ENCODE results near the gene SOAT1.

Gene SOAT1

DNA sequence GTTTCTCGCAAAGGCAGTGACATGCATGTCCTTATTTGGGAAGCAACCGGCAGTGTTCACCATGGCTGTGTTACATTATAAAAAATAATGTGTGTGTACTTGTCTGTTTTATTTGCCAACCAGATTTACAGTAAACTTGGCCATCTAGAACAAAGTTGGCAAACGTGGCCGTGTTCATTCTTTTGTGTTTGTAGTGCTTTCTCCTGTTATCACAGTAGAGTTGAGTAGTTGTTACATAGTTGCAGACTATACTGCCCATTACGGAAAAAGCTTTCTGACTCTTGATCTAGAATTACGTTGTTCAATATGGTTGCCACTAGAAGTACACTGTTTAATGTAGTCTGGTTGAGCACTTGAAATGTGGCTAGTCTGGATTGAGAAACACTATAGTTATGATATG lies 19.4 kb downstream of the SOAT1 start:
- no peak overlapping the region for H3K4me2 ChIP-seq
- H3K9ac ChIP-seq = no peak overlapping the region
- H3K27me3 ChIP-seq (ENCODE audit: insufficient read depth, low read depth) = no peaks in the 10 kb centered on the region
- H3K4me3 ChIP-seq (IDR thresholded peaks at IDR 0.05; ENCODE audit: insufficient read depth, low read depth, low read length) = no peak overlapping the region
- peaks cover 22% of the 10 kb centered on the region for H3K4me1 ChIP-seq (ENCODE audit: low read depth, poor library complexity, severe bottlenecking)
- peaks cover 3% of the 10 kb centered on the region; the same call in 1 of the 2 replicates for H3K79me2 ChIP-seq (ENCODE audit: insufficient read depth, low read depth)
- no peaks in the 10 kb centered on the region for H4K20me1 ChIP-seq (ENCODE audit: insufficient read depth)
- TF ChIP-seq, protein P1, sequence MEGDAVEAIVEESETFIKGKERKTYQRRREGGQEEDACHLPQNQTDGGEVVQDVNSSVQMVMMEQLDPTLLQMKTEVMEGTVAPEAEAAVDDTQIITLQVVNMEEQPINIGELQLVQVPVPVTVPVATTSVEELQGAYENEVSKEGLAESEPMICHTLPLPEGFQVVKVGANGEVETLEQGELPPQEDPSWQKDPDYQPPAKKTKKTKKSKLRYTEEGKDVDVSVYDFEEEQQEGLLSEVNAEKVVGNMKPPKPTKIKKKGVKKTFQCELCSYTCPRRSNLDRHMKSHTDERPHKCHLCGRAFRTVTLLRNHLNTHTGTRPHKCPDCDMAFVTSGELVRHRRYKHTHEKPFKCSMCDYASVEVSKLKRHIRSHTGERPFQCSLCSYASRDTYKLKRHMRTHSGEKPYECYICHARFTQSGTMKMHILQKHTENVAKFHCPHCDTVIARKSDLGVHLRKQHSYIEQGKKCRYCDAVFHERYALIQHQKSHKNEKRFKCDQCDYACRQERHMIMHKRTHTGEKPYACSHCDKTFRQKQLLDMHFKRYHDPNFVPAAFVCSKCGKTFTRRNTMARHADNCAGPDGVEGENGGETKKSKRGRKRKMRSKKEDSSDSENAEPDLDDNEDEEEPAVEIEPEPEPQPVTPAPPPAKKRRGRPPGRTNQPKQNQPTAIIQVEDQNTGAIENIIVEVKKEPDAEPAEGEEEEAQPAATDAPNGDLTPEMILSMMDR (conservative IDR thresholded peaks at IDR 0.05; ENCODE audit: low read depth, low read length) = no peak
- H2AFZ ChIP-seq (ENCODE audit: low read depth) = no peak overlapping the region
- H3K27ac ChIP-seq = no peak overlapping the region
- H3K36me3 ChIP-seq (ENCODE audit: insufficient read depth) = no peaks in the 10 kb centered on the region

DNA sequence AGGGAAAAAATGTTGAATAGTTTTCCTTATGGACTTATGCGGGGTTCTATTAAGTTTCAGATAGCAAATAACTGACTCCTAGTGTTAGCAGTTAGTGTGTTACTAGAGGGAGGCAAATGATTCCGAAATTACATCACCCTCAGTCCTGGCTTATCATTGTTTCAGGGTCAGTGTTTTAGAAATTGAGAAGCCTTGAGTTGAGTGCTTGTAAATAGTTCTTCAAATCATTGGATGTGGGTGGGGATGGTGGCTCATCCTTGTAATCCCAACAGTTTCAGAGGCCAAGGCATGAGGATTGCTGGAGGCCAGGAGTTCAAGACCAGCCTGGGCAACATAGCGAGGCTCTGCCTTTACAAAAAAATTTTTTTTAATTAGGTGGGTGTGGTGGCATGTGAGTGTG lies 21.3 kb downstream of the SOAT1 start:
- Histone ChIP-seq H3K36me3 (ENCODE audit: insufficient read depth) (no peaks in the 10 kb centered on the region), H3K4me1 (ENCODE audit: low read depth, poor library complexity, severe bottlenecking) (peaks cover 33% of the 10 kb centered on the region), H3K79me2 (ENCODE audit: insufficient read depth, low read depth) (peaks cover 6% of the 10 kb centered on the region; the same call in 1 of the 2 replicates), H3K27ac (no peak overlapping the region), H3K9ac (no peak overlapping the region), H2AFZ (ENCODE audit: low read depth) (no peak overlapping the region), H3K4me2 (no peak overlapping the region), H3K27me3 (ENCODE audit: insufficient read depth, low read depth) (no peaks in the 10 kb centered on the region), H3K4me3 (IDR thresholded peaks at IDR 0.05; ENCODE audit: insufficient read depth, low read depth, low read length) (no peak overlapping the region), H4K20me1 (ENCODE audit: insufficient read depth) (no peaks in the 10 kb centered on the region)
- TF ChIP-seq, protein P1 (conservative IDR thresholded peaks at IDR 0.05; ENCODE audit: low read depth, low read length) = no peak

DNA sequence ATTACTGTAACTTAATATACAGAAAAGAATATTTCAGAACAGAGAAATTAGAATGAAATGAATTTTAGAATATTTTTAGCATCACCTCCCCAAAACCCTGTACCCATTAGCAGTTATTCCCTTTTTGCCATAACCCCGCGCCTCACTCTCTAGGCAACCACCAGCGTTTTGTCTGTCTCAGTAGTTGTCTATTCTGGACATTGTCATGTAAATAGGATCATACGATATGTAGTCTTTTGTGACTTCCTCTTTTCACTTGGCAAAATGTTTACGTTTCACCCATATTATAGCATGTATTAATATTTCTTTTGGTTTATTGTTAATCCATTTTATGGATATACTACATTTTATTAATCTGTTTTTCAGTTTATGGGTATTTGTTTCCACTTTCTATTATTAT lies 24.9 kb downstream of the SOAT1 start:
- Histone ChIP-seq H4K20me1 (ENCODE audit: insufficient read depth) (no peaks in the 10 kb centered on the region), H3K4me1 (ENCODE audit: low read depth, poor library complexity, severe bottlenecking) (peaks cover 29% of the 10 kb centered on the region), H3K4me2 (peak overlapping the region; percentile 48; the same call in 1 of the 2 replicates), H3K79me2 (ENCODE audit: insufficient read depth, low read depth) (peaks cover 6% of the 10 kb centered on the region; the same call in 1 of the 2 replicates), H3K4me3 (IDR thresholded peaks at IDR 0.05; ENCODE audit: insufficient read depth, low read depth, low read length) (no peak overlapping the region), H3K27ac (peak overlapping the region; percentile 70; the same call in 1 of the 2 replicates), H3K27me3 (ENCODE audit: insufficient read depth, low read depth) (no peaks in the 10 kb centered on the region), H2AFZ (ENCODE audit: low read depth) (no peak overlapping the region), H3K9ac (no peak overlapping the region), H3K36me3 (ENCODE audit: insufficient read depth) (no peaks in the 10 kb centered on the region)
- TF ChIP-seq, protein P1 (conservative IDR thresholded peaks at IDR 0.05; ENCODE audit: low read depth, low read length) = no peak

DNA sequence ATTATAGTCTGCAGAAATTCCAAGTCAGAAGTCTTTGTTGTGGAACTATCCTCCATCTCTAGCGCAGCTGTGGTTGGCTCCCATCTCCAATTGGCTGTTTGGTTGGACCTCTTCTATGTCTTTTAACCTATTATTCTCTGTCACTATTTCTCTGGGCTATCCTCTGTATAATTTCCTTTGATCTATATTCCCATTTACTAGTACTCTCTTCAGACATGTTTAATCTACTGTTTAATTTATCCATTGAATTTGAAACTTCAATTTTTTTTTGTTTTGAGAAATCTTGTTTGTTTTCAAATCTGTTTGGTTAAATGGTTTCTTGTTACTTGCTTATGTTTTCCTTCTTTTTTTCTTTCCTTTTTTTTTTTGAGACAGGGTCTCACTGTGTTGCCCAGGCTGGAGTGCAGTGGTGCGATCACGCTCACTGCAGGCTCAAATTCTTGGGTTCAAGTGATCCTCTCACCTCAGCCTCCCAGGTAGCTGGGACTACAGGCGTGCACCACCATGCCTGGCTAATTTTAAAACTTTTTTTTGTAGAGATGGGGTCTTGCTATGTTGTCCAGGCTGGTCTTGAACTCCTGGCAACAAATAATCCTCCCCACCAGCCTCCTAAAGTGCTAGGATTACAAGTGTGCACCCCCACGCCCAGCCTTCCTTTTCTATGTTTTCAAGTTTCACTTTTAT lies 28.1 kb downstream of the SOAT1 start:
- H2AFZ ChIP-seq (ENCODE audit: low read depth) = no peak overlapping the region
- H3K9ac ChIP-seq = no peak overlapping the region
- no peak overlapping the region for H3K27ac ChIP-seq
- no peaks in the 10 kb centered on the region for H3K27me3 ChIP-seq (ENCODE audit: insufficient read depth, low read depth)
- no peak overlapping the region for H3K4me2 ChIP-seq
- H3K36me3 ChIP-seq (ENCODE audit: insufficient read depth) = no peaks in the 10 kb centered on the region
- H3K4me1 ChIP-seq (ENCODE audit: low read depth, poor library complexity, severe bottlenecking) = peaks cover 24% of the 10 kb centered on the region
- H4K20me1 ChIP-seq (ENCODE audit: insufficient read depth) = no peaks in the 10 kb centered on the region
- TF ChIP-seq, protein P1 (conservative IDR thresholded peaks at IDR 0.05; ENCODE audit: low read depth, low read length) = no peak
- H3K79me2 ChIP-seq (ENCODE audit: insufficient read depth, low read depth) = peaks cover 6% of the 10 kb centered on the region; the same call in 1 of the 2 replicates
- H3K4me3 ChIP-seq (IDR thresholded peaks at IDR 0.05; ENCODE audit: insufficient read depth, low read depth, low read length) = no peak overlapping the region

Measured in KMS-11 (cell line).